Fibroblast of lung (primary cell): ENCODE data around the gene GUCY2D. TPM values are rescaled to one million over a fixed set of nuclear protein-coding genes. Genes with fewer than 3 reads are reported as not detected.
A peak's percentile ranks its signal among the peaks of the same experiment; 100 is the strongest.

Experiments used
- DNase-seq, 2 donors: peaks; one replicate each; pipeline versions ENCODE4 v3.0.0 to v3.0.0-alpha.2; 2010; ENCODE audit warnings: low read depth in 2 of 2
- H2AFZ ChIP-seq: 2 replicates; pipeline ENCODE4 v1.5.1; 2012; ENCODE audit warnings: low read length, control low read depth, inconsistent platforms
- H3K27ac ChIP-seq: 2 replicates; pipeline ENCODE4 v1.5.1; 2011; ENCODE audit warnings: low read length, control low read depth; ENCODE audit not compliant: insufficient read depth
- H3K27me3 ChIP-seq: 2 replicates; pipeline ENCODE4 v1.5.1; 2011; ENCODE audit warnings: mild to moderate bottlenecking, low read length; ENCODE audit not compliant: control insufficient read depth, insufficient read depth
- H3K36me3 ChIP-seq: 2 replicates; pipeline ENCODE4 v1.5.1; 2011; ENCODE audit warnings: low read length; ENCODE audit not compliant: control insufficient read depth, insufficient read depth
- H3K4me1 ChIP-seq: 2 replicates; pipeline ENCODE4 v1.5.1; 2011; ENCODE audit warnings: low read length; ENCODE audit not compliant: control insufficient read depth, insufficient read depth; ENCODE audit errors: extremely low read depth
- H3K4me2 ChIP-seq: 2 replicates; pipeline ENCODE4 v1.5.1; 2011; ENCODE audit warnings: low read length, control low read depth; ENCODE audit not compliant: insufficient read depth; ENCODE audit errors: extremely low read depth
- H3K4me3 ChIP-seq, 4 experiments: fragments of 200-600 bp in 1 of 4; sonication (generic) in 1 of 4; replicated peaks in 1 of 4; 2 replicates each; pipeline ENCODE4 v1.5.1; 2011 to 2016; ENCODE audit warnings: low read length in 4 of 4, low read depth in 3 of 4, mild to moderate bottlenecking in 3 of 4, control low read depth in 2 of 4, inconsistent platforms in 1 of 4, mixed read lengths in 1 of 4; ENCODE audit not compliant: insufficient read depth in 1 of 4; ENCODE audit errors: control extremely low read depth in 1 of 4
- H3K79me2 ChIP-seq: 2 replicates; pipeline ENCODE4 v1.5.1; 2012; ENCODE audit warnings: mild to moderate bottlenecking, low read length, inconsistent platforms; ENCODE audit not compliant: control insufficient read depth, insufficient read depth
- H3K9ac ChIP-seq: 2 replicates; pipeline ENCODE4 v1.5.1; 2011; ENCODE audit warnings: mild to moderate bottlenecking, low read length, control low read depth; ENCODE audit not compliant: insufficient read depth
- H3K9me3 ChIP-seq: 2 replicates; pipeline ENCODE4 v1.5.1; 2012; ENCODE audit warnings: low read depth, low read length; ENCODE audit not compliant: control insufficient read depth, insufficient read depth
- H4K20me1 ChIP-seq: 2 replicates; pipeline ENCODE4 v1.5.1; 2011; ENCODE audit warnings: low read length; ENCODE audit not compliant: control insufficient read depth, insufficient read depth; ENCODE audit errors: extremely low read depth
- EZH2 ChIP-seq: IDR thresholded peaks from 2 replicates; pipeline ENCODE4 v1.5.1; 2012; ENCODE audit warnings: low read length, control low read depth, mild to moderate bottlenecking; ENCODE audit errors: missing control alignments
- polyA plus RNA-seq, 2 donors: library from polyadenylated mRNA; depleted of rRNA in 1 of 2; stranded (reverse) in 1 of 2; unstranded in 1 of 2; fragments of >200 nt; gene quantifications; 2 replicates each; pipeline ENCODE4 v1.2.1, GENCODE V29; 2011 to 2012; ENCODE audit warnings: missing spikeins in 1 of 2
- total RNA-seq: library from RNA; depleted of rRNA; stranded (reverse); fragments of >200 nt; gene quantifications from 2 replicates; pipeline ENCODE4 v1.2.1, GENCODE V29; 2014
- TF ChIP-seq, protein P1 (sequence below), 2 donors: IDR thresholded peaks in 1 of 2; conservative IDR thresholded peaks in 1 of 2; 1 replicate in 1 of 2; 2 replicates in 1 of 2; pipeline ENCODE4 v1.5.1; 2011 to 2012; ENCODE audit warnings: low read length in 2 of 2, control low read depth in 1 of 2, inconsistent platforms in 1 of 2, low read depth in 1 of 2, mild to moderate bottlenecking in 1 of 2

The GUCY2D gene
- total and polyA plus RNA-seq, 2 donors (not counting 1 experiment from before 2014, with no cell fraction given): not detected

DNA sequence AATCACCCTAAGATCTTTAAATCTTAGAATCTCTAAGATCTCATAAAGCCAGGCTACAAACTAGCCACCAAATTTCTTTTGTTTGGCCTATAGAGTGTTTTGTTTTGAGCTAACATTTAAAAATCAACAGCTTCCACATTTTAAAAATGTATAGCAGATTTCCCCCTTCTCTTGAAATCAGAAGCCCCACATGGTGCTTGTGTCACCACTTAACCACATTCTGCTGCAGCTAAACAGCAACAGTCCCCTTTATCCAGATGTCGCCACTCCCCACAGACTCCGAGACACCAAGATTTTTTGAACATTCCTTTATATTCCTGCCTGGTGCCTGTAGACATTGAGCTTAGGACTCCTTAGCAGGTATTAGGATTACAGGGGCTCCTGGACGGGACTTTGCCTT is 16.0 kb downstream of the GUCY2D start:
- H3K9me3 ChIP-seq: no peaks in the 10 kb centered on the region
- H3K79me2 ChIP-seq: no peaks in the 10 kb centered on the region
- no peak overlapping the region for H3K4me2 ChIP-seq
- H3K9ac ChIP-seq: no peak overlapping the region
- no peaks in the 10 kb centered on the region for H4K20me1 ChIP-seq
- H3K36me3 ChIP-seq: no peaks in the 10 kb centered on the region
- H3K4me3 ChIP-seq: no peak overlapping the region
- no peaks in the 10 kb centered on the region for H3K4me1 ChIP-seq
- H3K27ac ChIP-seq: no peak overlapping the region
- TF ChIP-seq, protein P1, sequence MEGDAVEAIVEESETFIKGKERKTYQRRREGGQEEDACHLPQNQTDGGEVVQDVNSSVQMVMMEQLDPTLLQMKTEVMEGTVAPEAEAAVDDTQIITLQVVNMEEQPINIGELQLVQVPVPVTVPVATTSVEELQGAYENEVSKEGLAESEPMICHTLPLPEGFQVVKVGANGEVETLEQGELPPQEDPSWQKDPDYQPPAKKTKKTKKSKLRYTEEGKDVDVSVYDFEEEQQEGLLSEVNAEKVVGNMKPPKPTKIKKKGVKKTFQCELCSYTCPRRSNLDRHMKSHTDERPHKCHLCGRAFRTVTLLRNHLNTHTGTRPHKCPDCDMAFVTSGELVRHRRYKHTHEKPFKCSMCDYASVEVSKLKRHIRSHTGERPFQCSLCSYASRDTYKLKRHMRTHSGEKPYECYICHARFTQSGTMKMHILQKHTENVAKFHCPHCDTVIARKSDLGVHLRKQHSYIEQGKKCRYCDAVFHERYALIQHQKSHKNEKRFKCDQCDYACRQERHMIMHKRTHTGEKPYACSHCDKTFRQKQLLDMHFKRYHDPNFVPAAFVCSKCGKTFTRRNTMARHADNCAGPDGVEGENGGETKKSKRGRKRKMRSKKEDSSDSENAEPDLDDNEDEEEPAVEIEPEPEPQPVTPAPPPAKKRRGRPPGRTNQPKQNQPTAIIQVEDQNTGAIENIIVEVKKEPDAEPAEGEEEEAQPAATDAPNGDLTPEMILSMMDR (conservative IDR thresholded peaks at IDR 0.05 in 1 of 2, IDR thresholded peaks at IDR 0.05 in 1 of 2; ENCODE audit: low read depth in 1 of 2, low read length in 2 of 2): no peak
- TF ChIP-seq EZH2: no peak
- peaks cover 18% of the 10 kb centered on the region for H3K27me3 ChIP-seq
- DNase-seq: no peak
- H2AFZ ChIP-seq: no peak overlapping the region

DNA sequence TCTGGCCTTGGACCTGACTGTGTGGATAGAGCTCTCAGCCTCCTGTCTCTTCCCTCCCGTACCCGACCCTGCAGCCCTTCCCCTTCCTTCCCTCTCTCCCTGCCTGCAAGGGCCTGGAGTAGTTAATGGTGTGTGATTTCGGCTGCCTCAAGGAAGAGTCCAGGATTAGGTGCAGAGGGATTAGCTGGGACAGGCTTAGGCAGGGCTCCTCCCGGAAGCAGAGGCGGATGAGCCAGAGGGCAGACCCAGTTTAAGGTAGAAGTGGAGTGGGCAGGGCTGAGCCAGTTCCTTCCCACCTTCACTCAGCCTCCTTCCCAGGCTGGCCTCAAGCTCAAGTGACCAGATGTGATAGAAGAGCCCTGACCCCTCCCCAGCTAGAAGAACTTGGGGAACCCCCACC is 16.8 kb downstream of the GUCY2D start:
- Histone ChIP-seq H3K27me3 (peaks cover 15% of the 10 kb centered on the region), H3K4me2 (no peak overlapping the region)

DNA sequence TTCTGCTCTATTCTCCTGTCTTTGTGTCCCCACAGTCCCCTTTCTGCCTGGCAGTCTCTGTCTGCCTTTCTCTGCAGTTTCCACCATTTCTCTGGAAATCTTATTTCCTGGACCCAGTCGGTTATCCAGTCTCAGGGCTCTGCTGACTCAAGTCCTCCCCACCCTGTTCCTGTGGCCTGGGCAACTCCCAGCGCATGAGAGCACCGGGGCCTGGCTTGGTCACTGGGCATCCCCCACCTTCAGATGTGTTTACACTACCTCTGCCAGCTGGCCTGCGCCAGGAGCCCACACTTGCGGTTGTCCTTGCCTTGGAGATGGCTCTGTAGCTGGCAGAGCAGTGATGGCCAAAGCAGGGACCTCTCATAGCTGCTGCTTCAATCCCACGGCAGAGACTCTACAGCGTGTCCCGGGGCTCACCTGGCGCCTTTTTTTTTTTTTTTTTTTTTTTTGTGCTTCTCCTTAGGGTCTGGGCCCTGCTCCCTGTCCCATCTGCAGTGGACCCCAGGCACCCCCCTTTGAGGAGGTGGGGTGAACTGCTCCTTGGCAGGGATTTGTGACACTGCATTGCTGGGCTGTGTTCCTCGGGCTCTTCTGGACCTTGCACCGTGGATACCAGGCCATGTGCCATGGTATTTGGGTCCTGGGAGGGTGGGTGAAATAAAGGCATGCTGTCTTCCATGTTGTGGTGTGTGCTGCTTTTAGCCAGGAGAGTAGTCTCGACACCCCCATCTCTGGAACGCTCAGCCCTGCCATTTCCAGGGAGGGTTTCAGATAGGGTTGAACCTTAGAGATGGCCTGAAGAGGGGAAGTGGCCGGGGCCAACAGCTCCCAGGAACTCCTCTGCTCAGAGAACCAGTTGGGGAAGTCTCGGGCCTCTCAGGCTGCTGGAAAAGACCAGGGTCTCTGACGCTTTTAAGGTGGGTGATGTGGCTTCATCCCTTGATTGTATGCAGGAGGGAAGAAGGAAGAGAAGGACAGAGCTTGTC is 17.5 kb downstream of the GUCY2D start:
- no peak overlapping the region for H3K27ac ChIP-seq
- TF ChIP-seq EZH2: no peak
- TF ChIP-seq, protein P1 (conservative IDR thresholded peaks at IDR 0.05 in 1 of 2, IDR thresholded peaks at IDR 0.05 in 1 of 2; ENCODE audit: low read depth in 1 of 2, low read length in 2 of 2): no peak
- H3K79me2 ChIP-seq: no peaks in the 10 kb centered on the region
- H3K36me3 ChIP-seq: no peaks in the 10 kb centered on the region
- DNase-seq: peak in 1 of 2 donors; percentile 54
- H3K27me3 ChIP-seq: peaks cover 14% of the 10 kb centered on the region
- no peaks in the 10 kb centered on the region for H4K20me1 ChIP-seq
- no peaks in the 10 kb centered on the region for H3K4me1 ChIP-seq
- no peak overlapping the region for H3K4me3 ChIP-seq
- no peak overlapping the region for H2AFZ ChIP-seq
- no peak overlapping the region for H3K9ac ChIP-seq
- H3K9me3 ChIP-seq: no peaks in the 10 kb centered on the region
- H3K4me2 ChIP-seq: no peak overlapping the region

More for the DNA sequence above, 16.8 kb downstream of the GUCY2D start:
- Histone ChIP-seq H3K9me3 (no peaks in the 10 kb centered on the region), H3K9ac (no peak overlapping the region), H3K36me3 (no peaks in the 10 kb centered on the region), H3K27ac (no peak overlapping the region), H4K20me1 (no peaks in the 10 kb centered on the region), H2AFZ (no peak overlapping the region), H3K4me1 (no peaks in the 10 kb centered on the region), H3K4me3 (no peak overlapping the region), H3K79me2 (no peaks in the 10 kb centered on the region)
- no peak for DNase-seq
- TF ChIP-seq, protein P1 (conservative IDR thresholded peaks at IDR 0.05 in 1 of 2, IDR thresholded peaks at IDR 0.05 in 1 of 2; ENCODE audit: low read depth in 1 of 2, low read length in 2 of 2): no peak
- TF ChIP-seq EZH2: no peak
